OCI-LY7 (cell line): ENCODE data around the gene SLC26A9. TPM values are rescaled to one million over a fixed set of nuclear protein-coding genes. Genes with fewer than 3 reads are reported as not detected.

ENCODE experiments used
- BruUV-seq: library from RNA; stranded (reverse); fragments of 400-500 nt; replicated peaks from 2 replicates; lab custom pipeline; 2021; lab: Mats Ljungman, UMichigan
- CTCF ChIA-PET: fragments of 300-600 bp; sonication (Branson Sonifier 250); formaldehyde crosslinking; loops from one replicate; lab custom pipeline; 2022; ENCODE audit warnings: antibody characterized with exemption; ENCODE audit not compliant: unreplicated experiment; lab: Charles Lee
- POLR2A ChIA-PET: fragments of 300-600 bp; sonication (Branson Sonifier 250); formaldehyde crosslinking; loops from one replicate; lab custom pipeline; 2022; ENCODE audit warnings: antibody characterized with exemption; lab: Charles Lee
- DNase-seq: peaks from one replicate; pipeline ENCODE4 v3.0.0-alpha.2; 2015; ENCODE audit warnings: low spot score
- H2AFZ ChIP-seq: fragments of 200-600 bp; sonication (generic), shearing (Covaris generic); 2 replicates; pipeline ENCODE4 v1.6.1; 2014; ENCODE audit warnings: mild to moderate bottlenecking, antibody characterized with exemption, low read length, moderate library complexity
- H3K27ac ChIP-seq: fragments of 200-600 bp; sonication (generic); 2 replicates; pipeline ENCODE4 v1.5.1; 2014; ENCODE audit warnings: mixed run types, low read depth, mild to moderate bottlenecking, moderate library complexity, low read length, inconsistent platforms; ENCODE audit not compliant: poor library complexity, severe bottlenecking
- H3K36me3 ChIP-seq: fragments of 200-600 bp; sonication (generic); 2 replicates; pipeline ENCODE4 v1.6.1; 2014; ENCODE audit warnings: mild to moderate bottlenecking, antibody characterized with exemption, low read length, moderate library complexity, mixed read lengths; ENCODE audit not compliant: insufficient read depth
- H3K4me1 ChIP-seq: fragments of 200-600 bp; sonication (generic); 2 replicates; pipeline ENCODE4 v1.5.1; 2014; ENCODE audit warnings: mild to moderate bottlenecking, low read length; ENCODE audit not compliant: insufficient read depth, poor library complexity, severe bottlenecking
- H3K4me2 ChIP-seq: fragments of 200-600 bp; sonication (generic); 2 replicates; pipeline ENCODE4 v1.6.1; 2014; ENCODE audit warnings: mild to moderate bottlenecking, low read length
- H3K4me3 ChIP-seq: fragments of 200-600 bp; sonication (generic); 2 replicates; pipeline ENCODE4 v1.5.1; 2014; ENCODE audit warnings: mild to moderate bottlenecking, low read depth, low read length; ENCODE audit not compliant: poor library complexity, severe bottlenecking
- H3K79me2 ChIP-seq: fragments of 200-600 bp; sonication (generic); 2 replicates; pipeline ENCODE4 v1.6.1; 2016; ENCODE audit warnings: low read depth, mild to moderate bottlenecking, low read length, moderate library complexity, mixed read lengths; ENCODE audit not compliant: insufficient read depth
- H3K9me2 ChIP-seq: fragments of 200-600 bp; sonication (generic); 2 replicates; pipeline ENCODE4 v1.6.1; 2016; ENCODE audit warnings: mild to moderate bottlenecking, low read length, mixed read lengths; ENCODE audit not compliant: insufficient read depth
- H3K9me3 ChIP-seq: fragments of 200-600 bp; sonication (generic); 2 replicates; pipeline ENCODE4 v1.6.1; 2014; ENCODE audit warnings: mild to moderate bottlenecking, mixed run types, low read length, mixed read lengths
- H4K20me1 ChIP-seq: fragments of 200-600 bp; sonication (generic); 2 replicates; pipeline ENCODE4 v1.6.1; 2014; ENCODE audit warnings: mild to moderate bottlenecking, antibody characterized with exemption, low read length, moderate library complexity, mixed read lengths; ENCODE audit not compliant: insufficient read depth
- EZH2phosphoT487 ChIP-seq: fragments of 200-600 bp; sonication (generic); IDR thresholded peaks from 2 replicates; pipeline ENCODE4 v1.6.1; 2018; ENCODE audit warnings: low read depth, borderline replicate concordance, mild to moderate bottlenecking, mixed run types, antibody characterized with exemption, low read length, moderate library complexity, mixed read lengths
- intact Hi-C: fragments of 100-400 bp; cut with micrococcal nuclease; formaldehyde crosslinking; loops from one replicate; pipeline ENCODE4 v1.10.0; 2022; ENCODE audit not compliant: unreplicated experiment
- total RNA-seq, 2 experiments: library from RNA; depleted of rRNA in 1 of 2; stranded (reverse); fragments of >200 nt in 1 of 2; shearing (Covaris generic) in 1 of 2; gene quantifications; 2 replicates each; pipeline ENCODE4 v1.2.3, GENCODE V29; 2014 to 2022
- TF ChIP-seq, protein P1 (sequence below): fragments of 200-600 bp; sonication (generic); conservative IDR thresholded peaks from 2 replicates; pipeline ENCODE4 v1.5.1; 2014; ENCODE audit warnings: mild to moderate bottlenecking, antibody characterized with exemption, low read length, moderate library complexity, mixed read lengths

Gene SLC26A9
- total RNA-seq, 2 experiments from 2014 or later, result not detected

DNA sequence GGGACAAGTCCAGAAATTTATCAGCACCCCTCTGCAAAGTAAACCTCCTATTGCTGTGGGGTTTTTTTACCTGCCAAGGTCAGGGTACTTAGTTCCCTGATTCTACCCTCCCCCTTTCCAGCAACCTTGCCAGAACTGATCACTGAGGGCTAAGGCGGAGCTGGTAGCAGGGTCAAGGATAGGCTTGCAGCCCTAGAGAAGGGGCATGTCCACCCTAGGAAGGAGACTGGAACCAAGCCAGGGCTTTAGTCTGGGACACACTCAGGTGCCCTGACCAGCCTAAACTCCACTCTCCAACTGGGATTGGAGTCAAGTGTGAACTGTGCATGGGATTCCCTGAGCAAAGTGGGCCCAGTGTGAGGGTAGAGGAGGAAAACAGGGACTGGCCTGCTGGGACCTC is 6.5 kb upstream of the SLC26A9 start:
- Histone ChIP-seq H4K20me1 (no peaks in the 10 kb centered on the region), H3K27ac (no peak overlapping the region), H3K9me3 (no peaks in the 10 kb centered on the region), H3K4me3 (no peak overlapping the region), H3K36me3 (no peaks in the 10 kb centered on the region), H3K4me1 (no peaks in the 10 kb centered on the region), H3K4me2 (no peak overlapping the region), H3K9me2 (no peaks in the 10 kb centered on the region), H3K79me2 (no peaks in the 10 kb centered on the region), H2AFZ (no peak overlapping the region)
- ChIA-PET POLR2A (no interaction called here), CTCF (no interaction called here)
- BruUV-seq, result no TSS peak
- TF ChIP-seq, protein P1, sequence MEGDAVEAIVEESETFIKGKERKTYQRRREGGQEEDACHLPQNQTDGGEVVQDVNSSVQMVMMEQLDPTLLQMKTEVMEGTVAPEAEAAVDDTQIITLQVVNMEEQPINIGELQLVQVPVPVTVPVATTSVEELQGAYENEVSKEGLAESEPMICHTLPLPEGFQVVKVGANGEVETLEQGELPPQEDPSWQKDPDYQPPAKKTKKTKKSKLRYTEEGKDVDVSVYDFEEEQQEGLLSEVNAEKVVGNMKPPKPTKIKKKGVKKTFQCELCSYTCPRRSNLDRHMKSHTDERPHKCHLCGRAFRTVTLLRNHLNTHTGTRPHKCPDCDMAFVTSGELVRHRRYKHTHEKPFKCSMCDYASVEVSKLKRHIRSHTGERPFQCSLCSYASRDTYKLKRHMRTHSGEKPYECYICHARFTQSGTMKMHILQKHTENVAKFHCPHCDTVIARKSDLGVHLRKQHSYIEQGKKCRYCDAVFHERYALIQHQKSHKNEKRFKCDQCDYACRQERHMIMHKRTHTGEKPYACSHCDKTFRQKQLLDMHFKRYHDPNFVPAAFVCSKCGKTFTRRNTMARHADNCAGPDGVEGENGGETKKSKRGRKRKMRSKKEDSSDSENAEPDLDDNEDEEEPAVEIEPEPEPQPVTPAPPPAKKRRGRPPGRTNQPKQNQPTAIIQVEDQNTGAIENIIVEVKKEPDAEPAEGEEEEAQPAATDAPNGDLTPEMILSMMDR, result no peak
- TF ChIP-seq EZH2phosphoT487, result no peak
- intact Hi-C loops, result no loop called here
- no peak for DNase-seq

- DNase-seq, result no peak
- no peak overlapping the region for H3K27ac ChIP-seq
- BruUV-seq, result no TSS peak
- no peak overlapping the region for H3K4me3 ChIP-seq
- no peak overlapping the region for H2AFZ ChIP-seq
- H3K9me3 ChIP-seq, result no peaks in the 10 kb centered on the region
- H3K4me2 ChIP-seq, result no peak overlapping the region
- ChIA-PET CTCF (no interaction called here), POLR2A (no interaction called here)
- TF ChIP-seq EZH2phosphoT487, result no peak
- TF ChIP-seq, protein P1, result no peak
- H3K36me3 ChIP-seq, result no peaks in the 10 kb centered on the region
- H3K9me2 ChIP-seq, result no peaks in the 10 kb centered on the region
- no peaks in the 10 kb centered on the region for H3K4me1 ChIP-seq
- intact Hi-C loops, result no loop called here
- H4K20me1 ChIP-seq, result no peaks in the 10 kb centered on the region
- H3K79me2 ChIP-seq, result no peaks in the 10 kb centered on the region
These were observed 5.6 kb upstream of the SLC26A9 start for GRCh38 chr1:205948886-205949285.

DNA sequence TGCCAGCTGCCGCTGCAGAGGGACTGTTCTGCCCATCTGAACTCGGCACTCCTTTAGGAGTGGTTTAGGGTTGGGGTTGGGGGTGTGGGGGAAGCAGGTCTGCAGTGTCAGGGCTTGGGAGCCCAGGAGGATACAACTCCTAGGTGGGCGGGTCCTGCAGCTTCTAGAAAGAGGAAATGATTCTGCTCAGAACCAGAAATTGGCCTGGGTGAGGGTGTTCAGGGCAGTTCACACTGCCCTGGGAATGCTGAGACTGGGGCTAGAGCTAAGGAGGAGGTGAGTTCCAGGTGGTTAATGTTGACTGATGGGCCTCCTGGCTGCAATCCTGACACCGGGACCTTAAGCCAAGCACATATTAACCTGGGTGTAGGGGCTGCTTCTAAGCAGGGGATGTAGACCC is 4.8 kb upstream of the SLC26A9 start:
- no peaks in the 10 kb centered on the region for H3K36me3 ChIP-seq
- no peak overlapping the region for H3K27ac ChIP-seq
- BruUV-seq, result no TSS peak
- no peaks in the 10 kb centered on the region for H3K9me2 ChIP-seq
- intact Hi-C loops, result no loop called here
- no peaks in the 10 kb centered on the region for H3K4me1 ChIP-seq
- TF ChIP-seq, protein P1, result no peak
- no peak for TF ChIP-seq EZH2phosphoT487
- H2AFZ ChIP-seq, result no peak overlapping the region
- no peaks in the 10 kb centered on the region for H3K79me2 ChIP-seq
- H3K9me3 ChIP-seq, result no peaks in the 10 kb centered on the region
- ChIA-PET CTCF (no interaction called here), POLR2A (interaction anchor here (0.7 kb wide), 1 partner anchor 154 kb away, joined by 3 read pairs; no protein-coding TSS in a partner anchor)
- H3K4me3 ChIP-seq, result no peak overlapping the region
- H4K20me1 ChIP-seq, result no peaks in the 10 kb centered on the region
- DNase-seq, result peak; percentile 6
- no peak overlapping the region for H3K4me2 ChIP-seq
